Measurements from ENCODE around the gene AURKAIP1.
"Not testable (repeated sequence)": the region's sequence is repeated elsewhere in the genome, so short reads cannot be mapped to it uniquely, and the experiment has no call there.

AURKAIP1 gene

DNA sequence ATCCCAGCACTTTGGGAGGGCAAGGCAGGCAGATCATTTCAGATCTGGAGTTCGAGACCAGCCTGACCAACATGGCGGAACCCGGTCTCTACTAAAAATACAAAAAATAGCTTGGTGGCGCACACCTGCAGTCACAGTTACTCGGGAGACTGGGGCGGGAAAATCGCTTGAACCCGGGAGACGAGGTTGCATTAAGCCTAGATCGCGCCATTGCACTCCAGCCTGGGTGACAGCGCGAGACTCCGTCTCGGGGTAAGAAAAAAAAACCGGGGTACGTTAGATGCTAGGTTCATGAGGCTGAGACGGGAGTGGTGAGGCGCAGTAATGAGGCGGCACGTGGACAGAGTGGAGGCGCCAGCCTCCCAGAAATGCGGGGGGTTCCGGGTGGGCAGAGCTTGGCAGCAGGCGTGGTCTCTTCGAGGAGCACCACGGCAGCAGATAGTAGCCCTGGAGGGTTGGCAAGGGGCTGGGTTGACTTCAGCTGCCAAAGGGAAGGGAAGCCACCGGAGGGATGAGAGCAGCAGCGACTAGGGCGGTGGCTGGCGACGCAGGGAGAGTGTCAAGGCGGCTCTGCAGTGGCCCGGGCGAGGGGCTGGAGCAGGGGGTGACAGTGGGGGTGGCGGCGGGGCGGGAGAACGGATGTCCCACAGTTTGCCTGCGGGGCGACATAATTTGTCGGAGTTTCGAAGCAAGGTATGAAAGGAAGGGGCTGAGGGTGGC is 31.3 kb upstream of the AURKAIP1 start:
- no peak for FAIRE-seq

DNA sequence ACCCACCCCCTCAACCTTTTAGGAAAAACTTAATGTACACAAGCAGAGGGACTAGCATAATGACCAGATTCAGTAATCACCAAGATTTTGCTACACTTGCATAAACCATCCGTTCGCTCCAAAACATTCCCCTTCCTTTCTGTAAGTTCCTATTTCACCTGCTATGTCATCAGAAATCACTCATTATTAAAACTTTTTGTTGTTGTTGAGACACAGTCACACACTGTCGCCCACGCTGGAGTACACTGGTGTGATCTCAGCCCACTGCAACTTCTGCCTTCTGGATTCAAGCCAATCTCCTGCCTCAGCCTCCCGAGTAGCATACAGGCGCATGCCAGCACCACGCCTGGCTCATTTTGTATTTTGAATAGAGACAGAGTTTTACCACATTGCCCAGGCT is 28.6 kb upstream of the AURKAIP1 start:
- FAIRE-seq = no peak

DNA sequence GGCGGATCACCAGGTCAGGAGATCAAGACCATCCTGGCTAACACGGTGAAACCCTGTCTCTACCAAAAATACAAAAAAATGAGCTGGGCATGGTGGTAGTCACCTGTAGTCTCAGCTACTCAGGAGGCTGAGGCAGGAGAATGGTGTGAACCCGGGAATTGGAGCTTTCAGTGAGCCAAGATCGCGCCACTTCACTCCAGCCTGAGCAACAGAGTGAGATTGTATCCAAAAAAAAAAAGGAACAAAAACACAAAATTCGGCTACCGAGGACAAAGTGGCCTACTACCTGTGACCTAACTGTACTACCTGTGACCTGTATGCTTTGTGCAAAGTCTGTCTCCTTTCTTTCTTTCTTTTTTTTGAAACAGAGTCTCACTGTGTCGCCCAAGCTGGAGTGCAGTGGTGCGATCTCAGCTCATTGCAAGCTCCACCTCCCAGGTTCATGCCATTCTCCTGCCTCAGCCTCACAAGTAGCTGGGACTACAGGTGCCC is 27.9 kb upstream of the AURKAIP1 start:
- not testable (repeated sequence) for FAIRE-seq

DNA sequence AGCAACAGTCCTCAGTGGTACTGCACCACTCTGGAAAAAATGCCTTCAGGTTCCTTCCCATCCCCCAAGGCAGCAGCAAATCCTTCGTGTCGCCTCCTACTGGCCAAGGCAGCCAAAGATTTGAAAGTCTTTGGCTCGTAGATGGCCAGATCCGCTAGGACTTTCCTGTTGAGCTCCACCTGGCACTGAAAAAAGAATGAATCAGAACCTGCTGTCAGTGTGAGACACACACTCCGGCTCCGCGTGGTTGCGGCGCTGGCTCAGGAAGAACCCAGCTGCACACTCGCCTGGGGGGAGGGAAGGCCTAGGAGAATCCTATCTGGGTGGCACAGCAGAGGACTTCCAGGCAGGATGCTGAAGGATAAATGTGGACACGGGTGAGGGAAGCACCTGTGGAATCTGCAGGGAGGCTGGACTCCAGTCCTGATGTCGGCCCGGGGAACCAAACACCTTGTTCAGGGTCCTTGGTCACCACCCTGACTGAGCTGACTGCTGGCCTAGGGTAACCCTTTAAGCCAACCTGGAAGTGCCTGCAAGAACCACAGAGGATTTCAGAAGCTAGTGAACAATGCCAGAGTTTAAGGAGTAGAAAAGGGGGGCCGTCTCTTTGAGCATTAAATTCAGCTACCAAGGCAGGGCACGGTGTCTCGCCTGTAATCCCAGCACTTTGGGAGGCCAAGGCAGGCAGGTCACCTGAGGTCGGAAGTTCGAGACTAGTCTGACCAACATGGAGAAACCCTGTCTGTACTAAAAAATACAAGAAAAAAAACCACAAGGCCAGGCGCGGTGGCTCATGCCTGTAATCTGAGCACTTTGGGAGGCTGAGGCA is 27.3 kb upstream of the AURKAIP1 start:
- no peak for FAIRE-seq

DNA sequence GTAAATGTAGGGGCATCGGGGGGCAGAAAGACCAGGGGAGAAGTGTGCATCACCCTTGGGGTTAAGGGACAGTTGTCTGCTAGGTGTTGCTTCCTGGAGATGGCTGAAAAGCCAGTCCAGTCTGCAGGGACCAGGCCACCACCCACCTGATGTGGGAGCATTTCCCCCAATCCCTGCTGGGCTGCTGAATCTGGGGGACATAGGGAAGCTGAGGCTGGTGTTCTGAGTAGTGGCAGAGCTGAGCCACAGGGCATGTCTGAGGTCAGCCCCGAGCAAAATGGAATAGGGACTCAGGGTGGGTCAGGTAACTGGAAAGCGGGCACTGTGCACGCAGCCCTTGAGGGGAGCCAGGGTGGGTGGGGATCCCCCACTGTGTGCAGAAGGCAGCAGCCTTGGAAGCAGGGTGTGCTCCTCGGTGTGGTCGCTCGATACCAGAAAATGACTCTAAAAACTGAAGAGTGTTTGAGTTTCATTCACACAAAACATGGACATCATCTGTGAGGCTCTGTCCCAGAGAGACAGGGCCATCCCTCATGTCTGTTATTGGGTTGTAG is 26.5 kb upstream of the AURKAIP1 start:
- no peak for FAIRE-seq

DNA sequence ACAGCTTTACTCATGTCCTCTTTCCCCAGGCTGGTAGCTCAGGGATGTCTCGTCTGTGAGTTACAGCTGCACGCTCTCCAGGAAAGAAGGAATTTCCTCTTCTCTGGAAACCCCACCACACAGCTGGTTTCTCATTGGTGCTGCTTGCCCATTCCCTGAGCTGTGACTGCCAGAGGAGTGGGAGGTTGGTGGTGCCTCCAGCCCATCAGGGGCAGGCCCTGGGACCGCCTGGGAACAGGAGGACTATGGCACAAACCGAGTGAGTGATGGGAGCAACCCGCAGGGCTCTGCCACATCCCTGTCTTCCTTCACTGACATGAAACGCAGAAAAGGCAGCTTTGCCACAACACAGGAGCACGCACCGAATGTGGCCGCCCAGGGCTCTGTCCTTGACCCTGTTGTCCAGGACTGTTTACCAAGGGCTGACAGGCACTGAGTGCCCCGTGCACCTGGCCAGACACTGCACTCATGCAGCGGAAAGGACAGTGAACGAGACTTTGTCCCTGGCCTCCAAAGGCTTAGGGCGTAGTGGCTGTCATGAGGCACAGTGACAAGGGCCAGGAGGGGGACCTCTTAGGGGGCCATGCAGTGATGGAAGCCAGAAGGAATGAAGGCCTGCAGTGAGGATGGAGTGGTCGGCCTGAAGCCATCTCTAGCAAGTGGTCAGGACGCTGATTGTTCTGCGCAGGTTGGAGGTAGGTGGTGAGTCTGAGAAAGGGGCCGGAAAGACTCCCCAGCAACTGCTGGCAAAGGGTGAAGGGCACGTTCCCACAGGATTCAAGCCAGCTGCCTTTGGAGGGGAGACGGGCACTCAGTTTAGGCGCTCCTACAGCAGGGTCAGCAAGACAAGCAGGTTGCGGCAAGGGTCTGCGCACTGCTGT is 25.8 kb upstream of the AURKAIP1 start:
- no peak for FAIRE-seq

DNA sequence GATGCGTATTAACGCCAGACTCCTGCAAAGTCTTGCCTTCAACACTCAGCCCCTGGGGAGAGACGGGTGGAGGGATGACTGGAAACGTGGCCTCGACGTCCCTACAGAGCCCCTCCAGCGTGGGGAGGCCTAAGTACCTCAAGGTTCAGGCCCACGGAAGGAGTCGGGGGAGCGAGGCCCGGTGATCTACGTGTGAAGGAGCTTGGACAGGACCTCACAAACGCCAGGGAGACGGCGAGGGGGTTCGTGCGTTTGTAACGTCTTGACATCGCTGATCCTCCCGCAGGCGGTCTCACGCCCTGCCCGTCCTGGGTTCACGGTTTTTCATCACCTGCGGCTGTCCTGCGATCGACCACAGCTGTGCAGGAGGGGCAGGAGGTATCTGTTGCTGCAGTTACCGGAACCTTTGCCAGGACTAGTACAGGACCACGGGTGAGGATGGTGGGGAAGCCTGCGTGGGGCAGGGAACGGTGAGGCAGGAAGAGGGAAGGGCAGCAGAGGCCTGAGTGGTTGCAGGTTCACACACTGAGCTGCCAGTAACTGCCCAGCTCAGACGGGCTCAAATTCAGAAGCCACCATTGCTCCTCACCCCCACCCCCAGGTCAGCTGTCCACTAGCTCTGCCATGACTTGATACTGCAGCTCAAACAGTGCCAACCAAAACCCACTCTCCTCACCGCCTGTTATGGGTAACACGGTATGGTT is 25.0 kb upstream of the AURKAIP1 start:
- FAIRE-seq = no peak

DNA sequence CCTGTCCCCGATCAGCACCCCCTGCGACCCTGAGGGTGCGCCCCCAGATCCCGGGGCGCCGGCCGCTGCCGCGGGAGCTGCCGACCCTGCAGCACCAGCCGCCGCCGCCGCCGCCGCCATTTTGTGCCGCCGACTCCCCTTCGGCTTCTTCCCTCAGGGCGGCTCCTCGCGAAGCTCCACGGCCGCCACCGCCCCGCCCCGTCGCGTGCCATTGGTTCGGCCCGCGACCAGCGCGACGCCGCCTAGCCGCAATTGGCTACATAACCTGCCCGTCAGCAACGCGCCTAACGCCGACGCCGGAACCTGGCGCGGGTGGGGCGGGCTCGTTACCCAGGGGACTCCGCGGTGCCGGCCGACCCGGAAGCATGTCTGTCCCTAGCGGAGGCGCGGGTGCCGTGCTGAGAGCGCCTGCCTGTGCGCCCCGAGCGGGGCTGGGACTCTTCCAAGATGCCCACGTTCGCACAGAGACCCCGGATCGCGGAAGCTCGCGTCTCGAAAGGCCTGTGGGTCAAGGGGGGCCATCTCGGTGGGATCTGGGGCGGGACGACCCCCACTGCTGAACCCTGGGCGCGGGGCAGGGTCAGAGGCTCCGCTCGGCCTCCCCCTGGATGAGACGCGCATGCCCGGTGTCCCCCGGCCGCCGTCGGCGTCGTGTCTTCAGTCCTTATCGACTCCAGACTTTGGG is 24.3 kb upstream of the AURKAIP1 start, which contains the start of gene CCNL2:
Gene CCNL2, minus strand, starts transcription at position 149 of the 685 bp plus-strand sequence. Its CDS starts 29 bp downstream, at position 120.
- FAIRE-seq = no peak

DNA sequence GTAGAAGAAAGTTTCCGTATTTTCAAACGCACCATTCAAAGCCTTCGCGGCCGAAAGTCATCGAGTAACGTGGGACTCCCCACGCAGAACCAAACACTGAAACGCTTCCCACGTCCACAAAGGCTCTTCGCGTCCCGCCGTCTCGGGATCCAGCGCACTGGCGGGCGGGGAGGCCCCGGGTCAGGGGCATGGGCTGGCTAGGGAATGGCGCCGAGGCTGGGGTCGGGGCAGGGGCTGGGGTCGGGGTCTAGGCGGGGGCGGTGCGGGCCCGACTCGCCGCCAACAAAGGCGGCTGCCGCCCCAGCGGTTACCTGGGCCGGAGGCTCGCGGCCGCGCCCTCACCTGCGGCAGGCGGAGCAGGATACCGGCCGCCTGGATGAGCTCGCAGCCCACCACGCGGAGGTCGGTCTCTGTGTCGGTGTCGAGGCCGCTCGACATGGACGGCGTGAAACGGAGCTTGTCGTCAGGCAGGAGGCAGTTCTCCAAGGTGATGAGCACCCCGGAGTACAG is 23.7 kb upstream of the AURKAIP1 start:
- no peak for FAIRE-seq

DNA sequence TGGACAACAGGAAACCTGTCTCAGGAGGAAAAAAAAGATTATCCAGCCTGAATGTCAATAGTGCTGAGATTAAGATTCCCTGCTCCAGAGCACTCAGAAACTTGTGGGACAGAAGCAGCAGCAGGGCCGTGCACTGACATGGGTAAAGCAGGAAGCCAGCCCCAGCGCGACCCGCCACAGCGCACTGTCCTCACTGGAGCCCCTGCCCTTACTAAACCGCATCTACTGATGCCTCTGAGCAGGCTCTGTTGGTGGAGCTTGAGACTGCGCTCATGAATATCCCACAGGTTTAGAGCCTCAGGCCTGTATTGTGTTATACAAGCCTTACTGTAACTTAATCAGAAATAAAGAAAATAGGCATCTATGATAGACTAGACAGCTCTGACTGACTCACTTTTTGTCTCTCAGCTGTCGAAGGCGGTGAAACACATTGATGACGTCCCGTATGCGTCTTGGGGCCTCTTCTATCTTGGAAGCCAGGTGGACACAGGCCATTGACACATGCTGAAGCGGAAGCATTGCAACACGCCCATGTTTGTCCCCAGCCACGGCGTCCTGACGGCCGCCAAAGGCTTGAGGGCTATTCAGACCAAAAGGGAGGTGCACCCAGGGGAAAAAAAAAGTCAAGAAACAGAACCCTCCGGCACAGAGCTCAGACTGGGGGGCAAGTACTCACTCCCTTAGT is 23.0 kb upstream of the AURKAIP1 start:
- no peak for FAIRE-seq

DNA sequence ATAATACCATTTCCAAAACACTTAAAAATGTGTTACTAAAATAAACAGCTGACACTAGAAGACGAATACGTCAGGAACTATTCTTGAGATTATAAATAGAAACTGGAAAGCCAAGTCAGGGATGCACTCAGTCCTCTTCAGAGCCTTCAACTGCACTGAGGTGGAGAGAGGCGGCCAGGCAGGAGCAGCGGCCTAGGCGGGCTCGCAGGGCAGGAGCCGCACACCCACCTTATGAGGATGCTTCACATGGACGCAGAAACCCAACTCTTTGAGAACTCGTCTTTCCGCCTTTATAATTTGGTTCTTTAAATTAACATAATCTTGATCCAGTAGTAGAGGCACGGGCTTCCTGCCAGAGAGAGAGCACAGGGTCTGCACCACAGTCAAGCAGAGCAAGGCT is 20.2 kb upstream of the AURKAIP1 start:
- no peak for FAIRE-seq

DNA sequence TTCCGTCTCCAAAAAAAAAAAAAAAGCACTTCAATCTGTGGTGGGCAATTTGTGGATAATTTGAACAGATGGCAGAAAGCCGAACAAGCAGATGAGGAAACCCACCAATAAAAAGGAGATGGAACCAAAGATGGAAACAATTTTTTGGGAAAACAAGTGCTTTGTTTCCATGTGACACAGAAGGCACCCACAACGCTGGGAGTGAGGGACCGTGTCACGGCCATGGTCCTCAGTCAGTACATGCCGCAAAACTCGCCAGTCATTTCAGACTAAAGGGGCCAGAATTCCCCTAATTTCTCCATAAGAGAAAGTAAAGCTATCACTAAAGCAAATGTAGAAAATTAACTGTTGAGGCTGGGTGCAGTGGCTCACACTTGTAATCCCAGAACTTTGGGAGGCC is 19.1 kb upstream of the AURKAIP1 start:
- FAIRE-seq = no peak

DNA sequence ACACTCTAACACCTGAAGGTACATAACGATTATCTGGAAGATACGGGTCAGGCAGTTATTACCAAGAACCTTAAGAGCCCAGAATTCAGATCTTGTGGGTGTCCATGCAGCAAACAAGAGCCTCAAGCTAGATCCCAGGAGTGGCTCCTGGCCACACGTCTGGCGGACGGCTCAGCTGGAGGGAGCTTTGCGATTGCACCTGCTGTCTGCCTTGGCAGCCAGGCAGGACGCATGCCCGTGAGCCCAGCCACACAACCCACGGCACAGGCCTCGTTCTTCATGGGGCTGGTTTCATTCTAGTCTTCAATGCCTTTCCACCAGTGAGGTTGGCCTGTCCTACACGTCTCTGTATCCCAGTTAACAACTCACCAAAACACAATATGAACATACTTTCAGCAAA is 18.4 kb upstream of the AURKAIP1 start:
- FAIRE-seq = no peak

DNA sequence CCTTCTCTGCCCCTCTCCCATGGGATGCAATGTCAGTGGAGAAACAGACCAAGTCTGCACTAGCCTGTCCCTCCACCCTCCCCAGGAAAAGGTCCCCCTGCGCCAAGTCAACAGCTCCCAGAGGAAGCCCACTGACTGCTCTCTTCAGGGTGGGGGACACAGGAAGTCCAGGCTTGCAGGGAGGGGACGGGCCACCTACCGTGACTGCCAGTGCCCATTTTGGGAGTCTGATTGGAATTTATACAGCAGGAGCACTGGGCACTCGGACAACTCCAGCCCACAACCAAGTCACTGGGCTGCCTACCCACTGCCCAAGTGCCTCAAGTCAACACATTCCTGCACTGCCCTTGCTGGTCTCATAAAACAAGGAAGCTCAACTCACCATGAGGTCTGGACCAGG is 18.0 kb upstream of the AURKAIP1 start:
- no peak for FAIRE-seq

DNA sequence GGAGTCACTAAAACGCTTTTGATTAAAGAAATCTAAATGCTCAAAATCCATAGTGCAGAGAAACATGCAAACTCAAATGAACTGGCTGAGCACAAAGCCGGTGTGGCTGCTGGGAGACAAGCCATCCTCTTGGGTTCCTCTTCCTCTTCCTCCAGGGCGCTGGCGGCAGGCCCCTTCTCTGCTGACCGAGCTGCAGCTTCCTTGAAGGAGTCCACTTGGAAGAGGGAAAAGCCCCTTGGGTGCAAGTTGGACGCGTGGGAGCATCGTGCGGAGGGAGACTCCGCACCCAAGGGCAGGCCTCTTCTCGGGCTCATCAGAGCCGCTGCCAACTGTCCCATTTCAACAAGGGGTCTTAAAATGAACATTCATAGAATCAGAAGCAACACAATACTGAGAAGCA is 16.2 kb upstream of the AURKAIP1 start:
- no peak for FAIRE-seq

DNA sequence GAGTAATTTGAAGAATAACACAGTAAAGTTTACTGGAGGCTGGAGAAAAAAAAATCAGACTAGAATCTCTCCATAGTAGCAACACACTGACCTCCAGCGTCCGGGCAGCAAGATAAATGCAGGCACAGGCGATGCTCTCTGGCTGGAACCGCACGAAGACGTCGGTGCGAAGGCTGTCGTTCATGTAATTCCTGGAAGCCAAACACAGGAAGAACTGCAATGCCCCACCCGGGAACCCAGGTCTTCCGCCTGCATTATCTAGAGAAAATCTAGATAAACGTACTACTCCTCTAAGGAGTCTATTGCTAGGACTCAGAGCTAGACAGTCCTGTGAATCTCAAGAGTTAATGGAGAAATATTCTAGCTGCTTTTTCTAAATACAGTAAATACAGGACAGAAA is 15.7 kb upstream of the AURKAIP1 start:
- FAIRE-seq = no peak

DNA sequence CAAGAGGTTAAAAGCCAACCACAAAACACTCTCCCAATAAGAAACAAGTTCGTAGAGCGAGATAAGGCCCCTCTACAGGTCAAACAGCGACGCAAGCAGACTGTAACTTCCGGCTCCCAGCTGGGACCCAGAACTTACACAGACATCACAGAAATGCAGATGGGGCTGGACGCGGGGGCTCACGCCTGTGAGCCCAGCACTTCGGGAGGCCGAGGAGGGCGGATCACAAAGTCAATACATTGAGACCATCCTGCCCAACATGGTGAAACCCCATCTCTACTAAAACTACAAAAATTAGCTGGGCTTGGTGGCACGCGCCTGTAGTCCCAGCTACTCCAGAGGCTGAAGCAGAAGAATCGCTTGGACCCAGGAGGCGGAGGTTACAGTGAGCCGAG is 13.1 kb upstream of the AURKAIP1 start:
- FAIRE-seq = no peak

DNA sequence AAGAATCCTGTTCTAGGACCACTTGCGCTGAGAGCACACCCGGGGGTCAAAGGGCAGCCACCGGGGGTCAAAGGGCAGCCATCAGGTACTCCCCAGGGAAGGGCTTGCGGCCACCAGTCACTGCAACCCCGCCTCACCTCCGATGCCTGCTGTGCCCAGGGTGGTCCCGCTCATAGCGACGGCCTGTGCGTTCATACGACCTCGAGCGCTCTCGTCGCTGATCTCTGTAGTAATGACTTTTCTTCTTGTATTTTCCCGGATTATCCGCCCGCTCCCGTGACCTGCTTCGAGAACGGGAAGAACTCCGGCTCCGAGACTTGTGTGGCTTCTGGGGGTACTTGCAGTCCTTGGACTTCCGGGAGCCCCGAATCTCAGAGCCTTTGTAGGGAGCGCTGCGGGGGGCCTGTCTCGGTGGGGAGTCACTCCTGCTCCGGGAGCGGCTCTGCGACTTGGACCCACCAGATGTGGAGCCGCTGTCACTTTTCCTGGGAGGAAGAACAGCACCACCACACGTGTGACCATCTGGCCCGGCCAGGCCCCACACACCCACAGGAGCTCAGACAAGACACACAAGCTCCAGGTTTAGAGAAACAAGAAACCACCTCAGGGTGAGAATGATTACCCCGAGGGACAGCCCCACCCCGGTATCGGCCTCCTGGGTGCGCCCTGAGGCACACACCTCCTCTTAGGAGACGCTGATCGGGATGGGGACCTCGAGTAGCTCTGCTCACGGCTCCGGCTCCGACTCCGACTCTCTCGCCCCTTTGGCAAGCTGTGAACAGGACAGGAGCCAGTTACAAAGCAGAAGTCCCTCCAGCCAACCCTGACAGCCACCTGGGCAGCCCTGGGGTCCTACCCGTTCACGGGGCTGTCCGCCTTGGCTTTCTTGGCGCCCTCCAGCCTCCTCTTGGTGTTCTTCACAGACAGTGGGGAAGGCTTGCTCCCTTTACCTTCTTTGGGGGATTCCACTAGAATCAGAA is 12.4 kb upstream of the AURKAIP1 start:
- no peak for FAIRE-seq

DNA sequence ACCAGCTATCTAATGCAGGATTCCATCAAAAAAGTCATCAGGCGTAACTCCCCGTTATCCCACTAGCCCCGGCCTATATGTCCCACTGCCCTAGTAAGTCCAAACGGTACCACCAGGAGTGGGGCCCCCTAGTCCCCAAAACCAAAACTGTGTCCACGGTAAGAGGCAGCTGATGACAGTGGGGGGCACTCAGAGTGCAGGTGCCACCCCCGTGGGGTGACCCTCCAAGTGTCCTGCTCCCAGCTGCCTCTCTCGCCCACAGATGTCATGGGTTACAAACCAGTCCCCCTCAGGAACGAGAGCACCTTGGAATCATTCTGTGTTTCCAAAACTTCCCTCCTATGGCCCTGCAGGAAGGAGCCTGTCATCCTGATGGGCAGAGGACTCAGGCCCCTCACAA is 10.9 kb upstream of the AURKAIP1 start:
- FAIRE-seq = no peak
